ENCODE measurements around the gene EEF2K. TPM values are rescaled to one million over a fixed set of nuclear protein-coding genes. Genes with fewer than 3 reads are reported as not detected.
A peak's percentile ranks its signal among the peaks of the same experiment; 100 is the strongest.

EEF2K gene
- total RNA-seq, 4 donors from 2014 or later, result 15.6 to 21.3 (median 19.9) TPM

DNA sequence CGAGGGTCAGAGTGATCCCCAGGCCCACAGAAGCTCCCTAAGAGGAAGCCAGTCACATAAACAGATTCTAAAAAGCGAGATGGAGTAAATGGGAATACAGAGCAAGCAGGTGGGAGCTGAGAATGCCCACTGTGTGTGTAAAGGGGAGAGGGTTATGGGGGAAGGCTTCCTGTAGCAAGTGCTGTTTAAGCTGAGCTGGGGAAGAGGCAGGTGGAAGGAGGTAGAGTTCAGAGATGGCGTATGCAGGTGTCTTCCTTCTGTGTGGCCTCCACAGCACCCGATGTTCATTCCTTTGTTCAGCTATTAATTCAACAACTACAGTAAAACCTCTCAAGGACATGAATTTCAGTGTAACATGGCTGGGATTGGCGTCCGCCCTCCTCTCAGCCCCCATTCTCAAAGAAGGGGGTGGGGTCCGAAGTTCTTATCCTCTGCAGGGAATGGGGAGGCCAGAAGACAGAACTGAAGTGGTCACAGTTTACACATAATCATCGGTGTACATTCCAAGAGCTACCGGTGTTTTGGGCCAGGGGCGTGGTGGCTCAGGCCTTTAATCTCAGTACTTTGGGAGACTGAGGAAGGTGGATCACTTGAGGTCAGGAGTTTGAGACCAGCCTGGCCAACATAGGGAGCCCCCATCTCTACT lies 1.8 kb downstream of the EEF2K start:
- TF ChIP-seq POLR2A (IDR thresholded peaks at IDR 0.05), result no peak
- TF ChIP-seq, protein P1, sequence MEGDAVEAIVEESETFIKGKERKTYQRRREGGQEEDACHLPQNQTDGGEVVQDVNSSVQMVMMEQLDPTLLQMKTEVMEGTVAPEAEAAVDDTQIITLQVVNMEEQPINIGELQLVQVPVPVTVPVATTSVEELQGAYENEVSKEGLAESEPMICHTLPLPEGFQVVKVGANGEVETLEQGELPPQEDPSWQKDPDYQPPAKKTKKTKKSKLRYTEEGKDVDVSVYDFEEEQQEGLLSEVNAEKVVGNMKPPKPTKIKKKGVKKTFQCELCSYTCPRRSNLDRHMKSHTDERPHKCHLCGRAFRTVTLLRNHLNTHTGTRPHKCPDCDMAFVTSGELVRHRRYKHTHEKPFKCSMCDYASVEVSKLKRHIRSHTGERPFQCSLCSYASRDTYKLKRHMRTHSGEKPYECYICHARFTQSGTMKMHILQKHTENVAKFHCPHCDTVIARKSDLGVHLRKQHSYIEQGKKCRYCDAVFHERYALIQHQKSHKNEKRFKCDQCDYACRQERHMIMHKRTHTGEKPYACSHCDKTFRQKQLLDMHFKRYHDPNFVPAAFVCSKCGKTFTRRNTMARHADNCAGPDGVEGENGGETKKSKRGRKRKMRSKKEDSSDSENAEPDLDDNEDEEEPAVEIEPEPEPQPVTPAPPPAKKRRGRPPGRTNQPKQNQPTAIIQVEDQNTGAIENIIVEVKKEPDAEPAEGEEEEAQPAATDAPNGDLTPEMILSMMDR (IDR thresholded peaks at IDR 0.05), result no peak
- Histone ChIP-seq H3K27me3 (no peaks in the 10 kb centered on the region), H3K27ac (peak overlapping the region in 1 of 3 donors; percentile 64), H3K4me1 (peaks cover 11 to 46% of the 10 kb centered on the region in 2 donors), H3K36me3 (no peaks in the 10 kb centered on the region), H3K4me3 (replicated peaks in 1 of 3) (peak overlapping the region in 1 of 3 donors; percentile 81), H3K9me3 (no peaks in the 10 kb centered on the region)
- intact Hi-C loops (cut with DNase I), result loop anchor here (5.0 kb wide), 1 partner anchor 89 kb away; the partner anchor contains the start of gene POLR3E
- WGBS, 2 donors, result 53 to 66% methylated on average over 10 of the region's 10 CpGs
- DNase-seq, result no peak

DNA sequence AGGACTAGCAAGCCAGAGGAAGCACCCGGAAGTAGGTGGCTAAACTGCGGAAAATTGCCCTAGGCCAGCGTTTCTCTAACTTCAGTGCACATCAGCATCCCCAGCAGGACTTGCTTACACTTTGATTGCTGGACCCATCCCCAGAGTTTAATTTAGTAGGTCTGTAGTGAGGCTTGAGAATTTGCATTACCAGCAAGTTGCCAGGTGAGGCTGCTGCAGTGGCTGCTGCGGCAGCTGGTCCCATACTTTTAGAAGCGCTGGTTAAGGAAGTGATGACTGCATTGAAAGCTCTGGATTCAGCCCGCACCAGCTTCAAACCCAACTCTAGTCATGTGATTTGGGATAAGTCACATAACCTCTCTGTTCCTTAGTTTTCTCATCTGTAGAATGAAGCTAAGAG lies 4.2 kb downstream of the EEF2K start:
- Histone ChIP-seq H3K27me3 (no peaks in the 10 kb centered on the region), H3K27ac (no peak overlapping the region), H3K4me1 (peaks cover 11 to 43% of the 10 kb centered on the region in 2 donors), H3K9me3 (no peaks in the 10 kb centered on the region), H3K36me3 (no peaks in the 10 kb centered on the region), H3K4me3 (replicated peaks in 1 of 3) (no peak overlapping the region)
- whole genome bisulfite sequencing, 2 donors, result 94 to 98% methylated on average over 6 of the region's 6 CpGs
- intact Hi-C loops (cut with DNase I), result no loop called here
- no peak for TF ChIP-seq POLR2A (IDR thresholded peaks at IDR 0.05)
- TF ChIP-seq, protein P1 (IDR thresholded peaks at IDR 0.05), result no peak
- DNase-seq, result no peak

DNA sequence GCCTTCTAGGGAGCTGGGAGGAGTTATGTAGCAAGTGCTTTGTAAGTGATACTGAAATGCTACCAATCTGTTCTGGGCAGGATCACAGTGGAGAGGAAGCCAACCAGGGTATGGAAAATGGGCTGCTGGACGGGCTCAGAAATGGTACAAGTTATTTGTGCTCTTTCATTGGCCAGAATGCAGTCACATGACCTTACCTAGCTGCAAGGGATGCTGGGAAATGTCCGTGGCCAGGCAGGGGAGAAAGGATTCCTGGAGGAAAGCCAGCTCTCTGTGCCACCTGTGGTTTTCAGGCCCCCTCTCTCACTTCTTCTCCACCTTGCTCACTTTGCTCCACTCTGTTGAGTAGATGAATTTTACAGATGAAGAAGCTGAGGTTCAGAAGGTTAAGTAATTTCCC lies 4.8 kb downstream of the EEF2K start:
- Histone ChIP-seq H3K27me3 (no peaks in the 10 kb centered on the region), H3K36me3 (no peaks in the 10 kb centered on the region), H3K4me1 (peaks cover 11 to 41% of the 10 kb centered on the region in 2 donors), H3K27ac (no peak overlapping the region), H3K9me3 (no peaks in the 10 kb centered on the region), H3K4me3 (replicated peaks in 1 of 3) (no peak overlapping the region)
- WGBS, 2 donors, result 72 to 83% methylated on average over 2 of the region's 2 CpGs
- DNase-seq, result no peak
- intact Hi-C loops (cut with DNase I), result no loop called here
- TF ChIP-seq, protein P1 (IDR thresholded peaks at IDR 0.05), result no peak
- TF ChIP-seq POLR2A (IDR thresholded peaks at IDR 0.05), result no peak

DNA sequence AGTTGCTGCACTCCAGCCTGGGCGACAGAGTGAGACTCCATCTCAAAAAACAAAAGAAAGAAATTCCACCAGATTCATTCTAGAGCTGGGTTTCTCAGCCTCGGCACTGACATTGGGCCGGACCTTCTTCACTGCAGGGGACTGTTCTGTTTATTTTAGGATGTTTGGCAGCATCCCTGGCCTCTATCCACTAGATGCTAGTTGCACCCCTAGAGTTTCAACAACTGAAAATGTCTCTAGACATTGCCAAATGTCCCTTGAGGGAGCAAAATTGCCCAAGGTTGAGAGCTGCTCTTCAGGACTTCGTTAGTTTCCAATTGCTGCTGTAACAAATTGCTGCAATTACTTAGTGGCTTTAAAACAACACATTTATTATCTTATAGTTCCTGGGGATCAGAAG lies 7.2 kb downstream of the EEF2K start:
- H3K36me3 ChIP-seq, result no peaks in the 10 kb centered on the region
- TF ChIP-seq POLR2A (IDR thresholded peaks at IDR 0.05), result no peak
- TF ChIP-seq, protein P1 (IDR thresholded peaks at IDR 0.05), result no peak
- H3K4me1 ChIP-seq, result peaks cover 0 to 38% of the 10 kb centered on the region in 2 donors
- H3K9me3 ChIP-seq, result no peaks in the 10 kb centered on the region
- no peak overlapping the region for H3K4me3 ChIP-seq (replicated peaks in 1 of 3)
- intact Hi-C loops (cut with DNase I), result no loop called here
- H3K27ac ChIP-seq, result no peak overlapping the region
- 75 to 84% methylated on average over 4 of the region's 4 CpGs for WGBS, 2 donors
- no peaks in the 10 kb centered on the region for H3K27me3 ChIP-seq
- DNase-seq, result no peak

DNA sequence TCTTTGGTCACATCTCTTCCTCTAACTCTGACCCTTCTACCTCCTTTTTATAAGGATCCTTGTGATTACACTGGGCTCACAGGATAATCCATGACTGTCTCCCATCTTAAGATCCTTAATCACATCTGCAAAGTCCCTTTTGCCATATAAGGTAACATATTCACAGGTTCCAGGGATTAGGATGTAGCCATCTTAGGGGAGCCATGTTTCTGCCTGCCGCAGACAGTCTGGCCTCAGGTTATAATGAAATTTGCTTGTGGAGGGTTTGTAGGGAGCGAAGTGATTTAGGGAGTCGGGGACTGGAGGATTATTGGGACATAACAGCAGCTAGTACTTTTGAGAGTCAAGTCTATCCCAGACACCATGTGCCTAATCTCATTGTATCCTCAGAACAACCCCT lies 7.7 kb downstream of the EEF2K start:
- intact Hi-C loops (cut with DNase I), result no loop called here
- H3K27ac ChIP-seq, result no peak overlapping the region

More for the DNA sequence above, 7.7 kb downstream of the EEF2K start:
- 96 to 100% methylated on average over 3 of the region's 3 CpGs for WGBS, 2 donors
- TF ChIP-seq, protein P1 (IDR thresholded peaks at IDR 0.05), result no peak
- no peak for TF ChIP-seq POLR2A (IDR thresholded peaks at IDR 0.05)
- Histone ChIP-seq H3K27me3 (no peaks in the 10 kb centered on the region), H3K4me3 (replicated peaks in 1 of 3) (no peak overlapping the region), H3K4me1 (peaks cover 0 to 37% of the 10 kb centered on the region in 2 donors), H3K9me3 (no peaks in the 10 kb centered on the region), H3K36me3 (no peaks in the 10 kb centered on the region)
- no peak for DNase-seq

Data from thyroid gland (tissue), 4 donors.